IPS-18c (cell line): ENCODE measurements around the gene KCNMA1.

Experiments
- H3K4me3 ChIP-seq: 2 replicates; pipeline ENCODE4 v1.7.0; 2013; ENCODE audit warnings: low read depth, mild to moderate bottlenecking, low read length, moderate library complexity; ENCODE audit not compliant: insufficient read depth
- H3K9me3 ChIP-seq: one replicate; pipeline ENCODE4 v1.6.1; 2013; ENCODE audit warnings: mild to moderate bottlenecking, low read length, moderate library complexity; ENCODE audit not compliant: control insufficient read depth, insufficient read depth

KCNMA1 gene

DNA sequence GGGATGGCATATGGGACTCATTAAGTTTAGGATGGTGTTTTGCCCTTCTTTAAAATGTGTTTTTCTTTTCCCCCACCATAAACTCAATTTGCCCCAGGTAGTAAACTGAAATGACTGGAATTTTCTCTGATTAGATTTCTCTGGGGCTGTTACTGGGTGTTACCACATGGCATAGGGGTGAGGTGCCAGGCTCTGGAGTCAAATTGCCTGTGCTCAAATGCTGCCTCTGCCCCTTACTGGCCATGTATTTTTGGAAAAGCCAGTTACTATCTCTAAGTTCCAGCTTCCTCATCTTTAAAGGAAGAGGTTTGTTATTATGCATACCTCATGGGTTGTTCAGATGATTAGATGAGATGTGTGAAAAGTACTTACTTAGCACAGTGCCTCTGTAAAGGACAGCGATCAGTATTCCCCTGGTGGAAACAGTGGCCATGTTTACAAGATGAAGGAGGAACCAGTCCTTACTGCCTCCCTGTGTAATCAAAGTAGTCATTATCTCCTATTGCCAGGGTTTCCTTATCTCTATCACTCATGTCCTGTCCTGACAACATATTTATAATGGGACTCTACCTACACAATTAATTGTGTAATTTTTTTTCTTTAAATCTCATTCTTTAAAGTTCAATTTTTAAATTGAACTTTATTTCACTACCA lies 352.0 kb downstream of the KCNMA1 start:
- no peak overlapping the region for H3K4me3 ChIP-seq
- H3K9me3 ChIP-seq, result no peaks in the 10 kb centered on the region

- no peak overlapping the region for H3K4me3 ChIP-seq
- H3K9me3 ChIP-seq, result peaks cover 3% of the 10 kb centered on the region
Observed at GRCh38 chr10:77284797-77285196, 352.8 kb downstream of the KCNMA1 start.

DNA sequence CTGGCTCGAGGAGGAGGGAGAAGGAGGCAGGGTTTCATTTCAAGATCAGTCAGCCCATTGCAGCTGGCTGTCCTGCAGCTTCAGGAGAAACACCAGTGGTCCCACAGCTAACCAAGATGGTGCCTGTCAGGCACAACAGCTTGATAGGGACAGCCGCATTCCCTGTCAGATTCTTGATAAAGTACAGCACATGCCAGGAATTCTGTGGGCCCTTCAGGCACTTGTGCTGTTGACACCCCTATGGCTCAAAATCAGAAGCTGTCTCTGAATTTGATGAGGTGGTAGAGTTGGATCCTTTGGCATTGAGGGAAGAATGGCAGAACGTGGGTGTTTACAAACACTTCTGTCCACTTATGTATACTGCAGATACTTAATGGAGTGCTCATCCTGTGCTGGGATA lies 354.3 kb downstream of the KCNMA1 start:
- Histone ChIP-seq H3K9me3 (peaks cover 3% of the 10 kb centered on the region), H3K4me3 (no peak overlapping the region)

GRCh38 chr10:77282163-77282562 lies 355.4 kb downstream of the KCNMA1 start:
- H3K4me3 ChIP-seq, result no peak overlapping the region

DNA sequence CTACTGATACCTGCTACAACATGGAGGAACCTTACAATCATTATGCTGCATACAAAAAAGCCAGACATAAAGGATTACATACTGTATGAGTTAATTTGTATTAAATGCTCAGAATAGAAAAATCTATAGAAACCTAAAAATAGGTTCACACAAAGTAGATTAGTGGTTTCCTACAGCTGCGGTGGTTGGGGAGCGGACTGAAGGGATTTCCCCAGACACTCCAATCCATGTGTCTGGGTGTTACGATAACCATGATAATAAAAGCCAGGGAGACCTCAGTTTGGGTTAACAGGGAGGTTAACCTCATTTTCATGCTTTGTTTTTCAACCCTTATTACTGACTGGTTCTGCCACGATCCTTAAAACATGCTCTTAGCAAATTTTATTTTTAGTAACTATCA lies 355.9 kb downstream of the KCNMA1 start:
- H3K9me3 ChIP-seq, result peaks cover 3% of the 10 kb centered on the region

More at GRCh38 chr10:77282163-77282562, 355.4 kb downstream of the KCNMA1 start:
- peaks cover 3% of the 10 kb centered on the region for H3K9me3 ChIP-seq

GRCh38 chr10:77279207-77279606 lies 358.4 kb downstream of the KCNMA1 start:
- H3K9me3 ChIP-seq, result peaks cover 3% of the 10 kb centered on the region
- H3K4me3 ChIP-seq, result no peak overlapping the region

More for the DNA sequence above, 355.9 kb downstream of the KCNMA1 start:
- H3K4me3 ChIP-seq, result no peak overlapping the region

DNA sequence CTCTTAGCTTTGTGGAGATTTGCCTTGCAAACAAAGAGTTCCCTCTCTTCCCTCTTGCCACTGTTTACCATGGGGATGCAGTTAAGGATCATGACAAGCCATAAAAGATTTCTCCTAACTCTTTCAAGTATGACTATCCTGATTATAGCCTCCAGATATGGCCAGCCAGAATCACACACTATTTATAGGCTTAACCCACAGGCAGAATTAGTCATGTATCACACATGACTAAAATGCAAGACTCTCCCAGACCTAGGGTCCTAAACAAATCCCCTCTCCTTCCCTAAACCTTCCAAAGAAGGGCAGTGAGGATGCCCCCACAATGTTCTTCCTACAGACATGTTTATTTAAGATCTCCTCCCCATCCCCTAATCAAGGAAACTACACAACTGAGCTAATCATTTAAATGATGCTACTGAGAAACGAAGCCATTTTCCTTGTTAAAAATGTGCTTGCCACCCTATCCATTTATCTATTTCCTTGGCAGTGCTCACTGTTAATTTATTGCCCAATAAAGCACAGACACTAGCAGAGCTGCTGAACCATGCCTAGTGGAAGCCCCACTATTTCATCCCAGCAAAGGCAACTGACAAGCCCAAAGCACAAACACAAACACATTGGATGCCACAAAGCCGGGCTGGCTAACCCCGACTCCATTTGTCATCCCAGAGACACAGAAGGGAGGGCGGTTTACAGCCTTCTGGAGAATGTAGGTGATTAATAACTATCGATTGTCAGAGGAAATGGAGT lies 363.4 kb downstream of the KCNMA1 start:
- no peaks in the 10 kb centered on the region for H3K9me3 ChIP-seq
- no peak overlapping the region for H3K4me3 ChIP-seq

- Histone ChIP-seq H3K9me3 (no peaks in the 10 kb centered on the region), H3K4me3 (no peak overlapping the region)
Observed at GRCh38 chr10:77269163-77269562, 368.4 kb downstream of the KCNMA1 start.

- Histone ChIP-seq H3K4me3 (no peak overlapping the region), H3K9me3 (no peaks in the 10 kb centered on the region)
Observed at GRCh38 chr10:77268721-77269120, 368.9 kb downstream of the KCNMA1 start.

- H3K9me3 ChIP-seq, result no peaks in the 10 kb centered on the region
Observed at GRCh38 chr10:77267703-77268675, 369.6 kb downstream of the KCNMA1 start.

DNA sequence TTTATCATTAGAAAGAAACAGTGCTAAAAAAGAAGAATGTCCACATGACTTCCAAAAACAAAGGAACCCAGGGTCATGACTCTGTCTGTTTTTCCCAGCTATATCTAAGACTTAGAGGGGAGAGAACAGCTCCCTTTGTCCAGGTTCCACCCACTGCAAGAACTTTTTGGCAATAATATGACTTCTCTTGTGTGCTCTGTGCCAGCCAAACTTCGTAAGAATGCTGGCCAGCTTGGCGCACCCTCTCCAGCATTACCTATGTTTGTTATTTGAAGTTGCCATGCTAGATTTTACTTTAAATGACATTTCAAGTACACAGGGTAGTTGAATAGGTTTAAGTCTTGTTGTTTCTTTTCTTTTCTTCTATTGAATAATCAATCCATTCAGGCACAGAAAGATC lies 371.4 kb downstream of the KCNMA1 start:
- no peaks in the 10 kb centered on the region for H3K9me3 ChIP-seq

More at GRCh38 chr10:77267703-77268675, 369.6 kb downstream of the KCNMA1 start:
- H3K4me3 ChIP-seq, result no peak overlapping the region

GRCh38 chr10:77264527-77264926 lies 373.1 kb downstream of the KCNMA1 start:
- H3K9me3 ChIP-seq, result no peaks in the 10 kb centered on the region
- H3K4me3 ChIP-seq, result no peak overlapping the region

More for the DNA sequence above, 371.4 kb downstream of the KCNMA1 start:
- H3K4me3 ChIP-seq, result no peak overlapping the region

GRCh38 chr10:77264107-77264506 lies 373.5 kb downstream of the KCNMA1 start:
- no peak overlapping the region for H3K4me3 ChIP-seq
- H3K9me3 ChIP-seq, result no peaks in the 10 kb centered on the region

DNA sequence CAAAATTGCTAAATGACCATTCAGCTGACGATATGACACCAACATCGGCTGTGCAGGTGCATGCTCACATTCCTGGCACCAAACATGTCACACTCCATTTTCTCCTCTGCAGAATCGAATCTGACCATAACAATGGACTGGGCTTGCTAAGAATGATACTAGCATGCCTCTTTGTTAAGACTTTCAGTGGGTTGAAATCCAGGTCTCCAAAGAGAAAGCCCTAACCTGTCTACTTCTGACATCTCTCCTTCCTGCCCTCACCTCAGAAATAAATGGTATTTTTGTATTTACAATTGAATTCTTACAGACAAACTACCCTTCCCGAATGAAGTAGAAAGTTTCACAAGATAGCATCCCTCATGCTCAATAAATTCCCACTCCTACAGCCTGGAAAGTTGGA lies 373.9 kb downstream of the KCNMA1 start:
- H3K9me3 ChIP-seq, result no peaks in the 10 kb centered on the region
- H3K4me3 ChIP-seq, result no peak overlapping the region; the same call in 1 of the 2 replicates

GRCh38 chr10:77261146-77261545 lies 376.5 kb downstream of the KCNMA1 start:
- no peak overlapping the region for H3K4me3 ChIP-seq
- peaks cover 2% of the 10 kb centered on the region for H3K9me3 ChIP-seq

DNA sequence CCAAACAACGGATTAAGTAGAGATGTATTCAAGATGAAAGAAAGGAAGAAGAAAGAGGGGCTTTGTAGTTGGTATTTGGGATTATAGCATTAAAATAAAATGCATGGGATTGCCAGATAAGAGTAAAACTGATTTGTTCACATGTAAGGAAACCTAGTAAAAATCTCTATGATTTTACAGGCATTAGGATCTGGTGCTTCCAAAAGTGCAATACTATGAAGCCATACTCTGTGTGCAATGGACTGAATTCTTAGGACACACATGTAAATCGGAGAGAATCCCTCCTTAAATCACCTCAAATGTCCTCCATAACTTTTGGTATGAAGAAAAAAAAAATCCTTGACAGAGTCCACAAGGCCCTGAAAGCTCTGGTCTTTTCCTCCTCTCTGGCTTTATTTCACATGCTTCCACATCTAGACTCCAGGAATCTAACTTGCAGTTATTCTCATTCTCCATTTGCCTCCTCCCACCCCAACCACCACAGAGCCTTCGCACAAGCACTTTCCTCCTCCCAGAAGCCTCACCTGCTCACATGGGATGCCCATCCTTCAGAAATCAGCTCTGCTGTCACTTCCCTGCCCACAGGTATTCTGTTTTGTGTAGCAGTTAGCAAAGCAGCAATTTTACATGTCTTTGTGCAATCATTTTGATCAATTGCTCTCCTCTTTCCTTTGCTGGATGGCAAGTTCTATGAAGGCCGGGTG lies 378.3 kb downstream of the KCNMA1 start:
- no peak overlapping the region for H3K4me3 ChIP-seq
- peaks cover 2% of the 10 kb centered on the region for H3K9me3 ChIP-seq

DNA sequence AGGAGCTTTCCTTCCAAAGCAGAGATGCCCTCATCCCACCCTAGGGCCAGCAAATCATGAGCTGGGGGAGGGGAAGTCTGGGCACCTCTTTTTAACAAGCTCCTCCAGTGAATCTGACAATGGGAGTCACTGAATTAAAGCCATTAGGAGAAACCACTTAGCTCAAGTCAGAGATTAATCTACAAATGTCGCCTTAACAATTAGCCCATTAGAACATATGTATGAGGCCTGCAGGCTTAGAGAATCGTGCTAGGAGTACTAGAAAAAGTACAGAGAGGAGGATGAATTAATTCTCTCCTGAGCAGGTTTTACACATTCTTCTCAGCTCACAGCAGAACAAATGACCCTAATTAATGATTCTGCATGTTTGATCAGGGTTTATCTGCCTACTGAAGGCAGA lies 381.3 kb downstream of the KCNMA1 start:
- Histone ChIP-seq H3K9me3 (peaks cover 2% of the 10 kb centered on the region), H3K4me3 (no peak overlapping the region)
